Keratinocyte (primary cell): ENCODE data around the gene SLC25A1. TPM values are rescaled to one million over a fixed set of nuclear protein-coding genes. Genes with fewer than 3 reads are reported as not detected.

Experiments used
- DNase-seq: peaks from one replicate; pipeline ENCODE4 v3.0.0-alpha.2; 2011; ENCODE audit warnings: low read depth, missing footprints, low spot score
- FAIRE-seq: peaks from 2 replicates; lab custom pipeline; 2011; peaks lifted over from hg19 to GRCh38; lab: Jason Lieb, UNC
- H2AFZ ChIP-seq: 2 replicates; pipeline ENCODE4 v1.6.0; 2012; ENCODE audit warnings: low read length, control low read depth, inconsistent platforms; ENCODE audit not compliant: control insufficient read depth
- H3K27ac ChIP-seq: 2 replicates; pipeline ENCODE4 v1.5.1; 2011; ENCODE audit warnings: low read length; ENCODE audit not compliant: control insufficient read depth, insufficient read depth
- H3K27me3 ChIP-seq: 3 replicates; pipeline ENCODE4 v1.6.0; 2011; ENCODE audit warnings: low read length; ENCODE audit not compliant: control insufficient read depth, insufficient read depth; ENCODE audit errors: extremely low read depth
- H3K36me3 ChIP-seq, 2 experiments: 2 replicates in 1 of 2; 3 replicates in 1 of 2; pipeline ENCODE4 v1.5.1; 2011; ENCODE audit warnings: low read length in 2 of 2, mild to moderate bottlenecking in 1 of 2; ENCODE audit not compliant: control insufficient read depth in 2 of 2, insufficient read depth in 2 of 2; ENCODE audit errors: extremely low read depth in 1 of 2
- H3K4me1 ChIP-seq: 3 replicates; pipeline ENCODE4 v1.5.1; 2011; ENCODE audit warnings: low read length; ENCODE audit not compliant: control insufficient read depth, insufficient read depth; ENCODE audit errors: extremely low read depth
- H3K4me2 ChIP-seq: 3 replicates; pipeline ENCODE4 v1.6.0; 2011; ENCODE audit warnings: low read depth, low read length; ENCODE audit not compliant: control insufficient read depth, insufficient read depth; ENCODE audit errors: extremely low read depth
- H3K4me3 ChIP-seq, 3 experiments: fragments of 200-600 bp in 1 of 3; sonication (generic) in 1 of 3; 2 replicates in 2 of 3; 3 replicates in 1 of 3; pipeline ENCODE4 v1.5.1; 2011 to 2016; ENCODE audit warnings: low read length in 3 of 3, mild to moderate bottlenecking in 3 of 3, control low read depth in 2 of 3, inconsistent platforms in 1 of 3, low read depth in 1 of 3, mixed read lengths in 1 of 3, mixed run types in 1 of 3, moderate library complexity in 1 of 3; ENCODE audit not compliant: control insufficient read depth in 2 of 3, insufficient read depth in 2 of 3; ENCODE audit errors: extremely low read depth in 1 of 3
- H3K79me2 ChIP-seq: 2 replicates; pipeline ENCODE4 v1.6.0; 2012; ENCODE audit warnings: low read length; ENCODE audit not compliant: control insufficient read depth, insufficient read depth
- H3K9ac ChIP-seq: 3 replicates; pipeline ENCODE4 v1.6.0; 2011; ENCODE audit warnings: low read length; ENCODE audit not compliant: control insufficient read depth, insufficient read depth; ENCODE audit errors: extremely low read depth
- H3K9me1 ChIP-seq: 3 replicates; pipeline ENCODE4 v1.6.0; 2011; ENCODE audit warnings: low read length; ENCODE audit not compliant: control insufficient read depth, insufficient read depth; ENCODE audit errors: extremely low read depth
- H3K9me3 ChIP-seq: 2 replicates; pipeline ENCODE4 v1.5.1; 2012; ENCODE audit warnings: low read depth, low read length; ENCODE audit not compliant: control insufficient read depth
- H4K20me1 ChIP-seq: 3 replicates; pipeline ENCODE4 v1.6.0; 2011; ENCODE audit warnings: low read length; ENCODE audit not compliant: control insufficient read depth, insufficient read depth; ENCODE audit errors: extremely low read depth
- CTCF ChIP-seq, 3 experiments: IDR thresholded peaks in 1 of 3; conservative IDR thresholded peaks in 1 of 3; optimal IDR thresholded peaks in 1 of 3; 2 replicates in 2 of 3; 3 replicates in 1 of 3; pipeline versions ENCODE3 to v1.5.1; 2011; ENCODE audit warnings: low read length in 3 of 3, mild to moderate bottlenecking in 3 of 3, moderate library complexity in 2 of 3, control low read depth in 1 of 3, inconsistent platforms in 1 of 3; ENCODE audit not compliant: insufficient read depth in 2 of 3; ENCODE audit errors: extremely low read depth in 1 of 3
- EZH2 ChIP-seq: IDR thresholded peaks from one replicate; pipeline ENCODE4 v1.6.1; 2012; ENCODE audit warnings: inconsistent platforms, mild to moderate bottlenecking, low read length, moderate library complexity
- dilution Hi-C: fragments of 300-500 bp; cut with MboI; formaldehyde crosslinking; loops from one replicate; pipeline ENCODE4 v1.7.0; 2020; ENCODE audit warnings: low sequenced_read_pairs; ENCODE audit not compliant: extremely low pct_ligation_motif_present
- polyA plus RNA-seq, 5 experiments: library from polyadenylated mRNA; depleted of rRNA in 3 of 5; stranded (reverse) in 3 of 5; stranded (forward) in 1 of 5; unstranded in 1 of 5; fragments of >200 nt; gene quantifications; 1 replicate in 1 of 5; 2 replicates in 3 of 5; 3 replicates in 1 of 5; pipeline versions ENCODE4 v1.2.1 to v1.2.3, GENCODE V29; 2011 to 2012; ENCODE audit warnings: missing spikeins in 2 of 5, low read depth in 1 of 5, low replicate concordance in 1 of 5

SLC25A1 gene
- polyA plus RNA-seq, 1 donor (not counting 4 experiments of a cell fraction or from before 2014, with no cell fraction given): 27.7 TPM

GRCh38 chr22:19139001-19139356 is 39.6 kb downstream of the SLC25A1 start:
- H3K27ac ChIP-seq: no peak overlapping the region
- FAIRE-seq (no peak), DNase-seq (no peak)
- TF ChIP-seq CTCF (optimal IDR thresholded peaks at IDR 0.05 in 1 of 3, IDR thresholded peaks at IDR 0.05 in 1 of 3, conservative IDR thresholded peaks at IDR 0.05 in 1 of 3; ENCODE audit: extremely low read depth in 1 of 3, insufficient read depth in 2 of 3, low read length in 3 of 3) (no peak), EZH2 (no peak)
- dilution Hi-C loops: no loop called here
- H3K4me1 ChIP-seq: peaks cover 6% of the 10 kb centered on the region
- H4K20me1 ChIP-seq: no peaks in the 10 kb centered on the region
- no peaks in the 10 kb centered on the region for H3K9me3 ChIP-seq
- H3K4me2 ChIP-seq: no peak overlapping the region
- no peak overlapping the region for H3K9ac ChIP-seq
- H2AFZ ChIP-seq: no peak overlapping the region
- H3K9me1 ChIP-seq: no peaks in the 10 kb centered on the region
- H3K79me2 ChIP-seq: peaks cover 16% of the 10 kb centered on the region
- no peaks in the 10 kb centered on the region for H3K27me3 ChIP-seq
- no peak overlapping the region for H3K4me3 ChIP-seq
- peaks cover 14 to 39% of the 10 kb centered on the region in 2 experiments for H3K36me3 ChIP-seq

GRCh38 chr22:19138217-19139000 is 40.1 kb downstream of the SLC25A1 start:
- Histone ChIP-seq H3K27ac (no peak overlapping the region), H3K27me3 (no peaks in the 10 kb centered on the region), H3K4me2 (no peak overlapping the region), H3K79me2 (peaks cover 11% of the 10 kb centered on the region), H3K9me1 (no peaks in the 10 kb centered on the region), H3K9me3 (no peaks in the 10 kb centered on the region), H3K9ac (no peak overlapping the region), H3K36me3 (peaks cover 19 to 45% of the 10 kb centered on the region in 2 experiments), H3K4me1 (peaks cover 3% of the 10 kb centered on the region), H2AFZ (no peak overlapping the region), H4K20me1 (no peaks in the 10 kb centered on the region), H3K4me3 (no peak overlapping the region)
- DNase-seq: no peak
- dilution Hi-C loops: no loop called here
- TF ChIP-seq CTCF (optimal IDR thresholded peaks at IDR 0.05 in 1 of 3, IDR thresholded peaks at IDR 0.05 in 1 of 3, conservative IDR thresholded peaks at IDR 0.05 in 1 of 3; ENCODE audit: extremely low read depth in 1 of 3, insufficient read depth in 2 of 3, low read length in 3 of 3): no peak
- TF ChIP-seq EZH2: no peak
- no peak for FAIRE-seq
